GM12891 (cell line): ENCODE results near the gene ILK.

ENCODE experiments used
- POLR2AphosphoS5 ChIP-seq: IDR thresholded peaks from 2 replicates; pipeline ENCODE4 v1.6.1; 2011; ENCODE audit warnings: low read depth, low read length, control low read depth
- SPI1 ChIP-seq: IDR thresholded peaks from 2 replicates; pipeline ENCODE4 v1.6.1; 2011; ENCODE audit warnings: low read depth, low read length, control low read depth

- no peak for TF ChIP-seq SPI1
- no peak for TF ChIP-seq POLR2AphosphoS5
These were observed 18.2 kb downstream of the ILK start for GRCh38 chr11:6621711-6622211.
